GM12878 (cell line): ENCODE results near the gene STARD10. TPM values are rescaled to one million over a fixed set of nuclear protein-coding genes. Genes with fewer than 3 reads are reported as not detected.

Source experiments
- ATAC-seq: fragments of 200-7000 bp; cut with Tn5 transposase; 3 replicates; pipeline ENCODE4 v1.9.1; 2020; ENCODE audit warnings: mild to moderate bottlenecking, moderate library complexity
- BruUV-seq: library from RNA; stranded (reverse); fragments of 400-500 nt; replicated peaks from 2 replicates; lab custom pipeline; 2021; lab: Mats Ljungman, UMichigan
- CTCF ChIA-PET: fragments of 300-600 bp; sonication (Branson Sonifier 250); formaldehyde crosslinking; extraction: SDS; loops from one replicate; lab custom pipeline; 2021; ENCODE audit warnings: inconsistent platforms; lab: Yijun Ruan, JAX
- POLR2A ChIA-PET: fragments of 350-600 bp; formaldehyde crosslinking; extraction: SDS; loops from one replicate; lab custom pipeline; 2021; ENCODE audit warnings: inconsistent platforms; lab: Charles Lee
- RAD21 ChIA-PET: fragments of 300-600 bp; sonication (Branson Sonifier 250); formaldehyde crosslinking; loops from one replicate; lab custom pipeline; 2023; ENCODE audit warnings: antibody characterized with exemption; ENCODE audit not compliant: unreplicated experiment; lab: Charles Lee
- SMC1A ChIA-PET: fragments of 300-600 bp; sonication (Branson Sonifier 250); formaldehyde crosslinking; loops from one replicate; lab custom pipeline; 2023; ENCODE audit not compliant: unreplicated experiment, uncharacterized antibody; lab: Charles Lee
- DNase-seq: peaks from one replicate; pipeline ENCODE4 v3.0.0-alpha.2; 2011; ENCODE audit warnings: low read depth, low spot score
- FAIRE-seq: peaks from 3 replicates; lab custom pipeline; 2011; peaks lifted over from hg19 to GRCh38; lab: Jason Lieb, UNC
- H2AFZ ChIP-seq: 2 replicates; pipeline ENCODE4 v1.6.0; 2011; ENCODE audit warnings: low read depth, low read length, control low read depth; ENCODE audit not compliant: control insufficient read depth
- H3K27ac ChIP-seq: 2 replicates; pipeline ENCODE4 v1.5.1; 2011; ENCODE audit warnings: control low read depth; ENCODE audit not compliant: control insufficient read depth, insufficient read depth
- H3K27me3 ChIP-seq, 2 experiments: replicated peaks in 1 of 2; 2 replicates each; pipeline versions ENCODE4 v1.6.0 to v1.6.1; 2011; ENCODE audit warnings: low read length in 1 of 2; ENCODE audit not compliant: control insufficient read depth in 2 of 2, insufficient read depth in 2 of 2
- H3K36me3 ChIP-seq, 2 experiments: 2 replicates each; pipeline ENCODE4 v1.5.1; 2011; ENCODE audit warnings: low read length in 1 of 2; ENCODE audit not compliant: control insufficient read depth in 2 of 2, insufficient read depth in 2 of 2
- H3K4me1 ChIP-seq: 2 replicates; pipeline ENCODE4 v1.6.1; 2011; ENCODE audit warnings: mild to moderate bottlenecking, low read length, moderate library complexity, mixed read lengths; ENCODE audit not compliant: control insufficient read depth, insufficient read depth
- H3K4me2 ChIP-seq: 2 replicates; pipeline ENCODE4 v1.6.0; 2011; ENCODE audit warnings: control low read depth; ENCODE audit not compliant: control insufficient read depth, insufficient read depth
- H3K4me3 ChIP-seq: fragments of 200-600 bp; sonication (generic); 2 replicates; pipeline ENCODE4 v1.5.1; 2016
- H3K79me2 ChIP-seq: 2 replicates; pipeline ENCODE4 v1.6.0; 2011; ENCODE audit warnings: low read length; ENCODE audit not compliant: control insufficient read depth, insufficient read depth
- H3K9ac ChIP-seq: 2 replicates; pipeline ENCODE4 v1.8.0; 2011; ENCODE audit warnings: low read length, control low read depth, mixed read lengths; ENCODE audit not compliant: control insufficient read depth, insufficient read depth
- H3K9me3 ChIP-seq: replicated peaks from 3 replicates; pipeline ENCODE4 v1.5.1; 2011; ENCODE audit warnings: mild to moderate bottlenecking, low read length; ENCODE audit not compliant: control insufficient read depth, insufficient read depth
- H4K20me1 ChIP-seq: 2 replicates; pipeline ENCODE4 v1.6.0; 2011; ENCODE audit not compliant: control insufficient read depth, insufficient read depth
- ASH2L ChIP-seq: fragments of 300-600, 200-600 bp; sonication (generic); IDR thresholded peaks from 2 replicates; pipeline ENCODE4 v1.6.1; 2017; ENCODE audit warnings: low read depth, mild to moderate bottlenecking, borderline replicate concordance
- EGR1 ChIP-seq, 2 experiments: IDR thresholded peaks; 1 replicate in 1 of 2; 2 replicates in 1 of 2; pipeline ENCODE4 v1.6.1; 2011 to 2012; ENCODE audit warnings: low read depth in 2 of 2, low read length in 2 of 2, borderline replicate concordance in 1 of 2, mild to moderate bottlenecking in 1 of 2, moderate library complexity in 1 of 2
- GATAD2B ChIP-seq: fragments of 450-650 bp; conservative IDR thresholded peaks from 2 replicates; pipeline ENCODE4 v1.6.1; 2017; ENCODE audit warnings: low read depth, mild to moderate bottlenecking, moderate library complexity
- HDAC6 ChIP-seq: fragments of 200-600 bp; sonication (generic); IDR thresholded peaks from one replicate; pipeline ENCODE4 v1.8.0; 2017; ENCODE audit warnings: antibody characterized with exemption; ENCODE audit not compliant: unreplicated experiment
- HDGF ChIP-seq: fragments of 450-650 bp; IDR thresholded peaks from 2 replicates; pipeline ENCODE4 v1.6.1; 2016; ENCODE audit warnings: antibody characterized with exemption
- KAT2A ChIP-seq: conservative IDR thresholded peaks from 2 replicates; pipeline ENCODE4 v1.6.1; 2011; ENCODE audit warnings: low read depth, low read length; ENCODE audit not compliant: control insufficient read depth
- MTA2 ChIP-seq: fragments of 450-650 bp; IDR thresholded peaks from 2 replicates; pipeline ENCODE4 v1.6.1; 2016; ENCODE audit warnings: low read depth, mild to moderate bottlenecking, moderate library complexity
- PAX5 ChIP-seq: IDR thresholded peaks from 2 replicates; pipeline ENCODE4 v1.6.1; 2011; ENCODE audit warnings: low read depth, low read length, borderline replicate concordance
- PAX8 ChIP-seq: fragments of 450-650 bp; IDR thresholded peaks from 2 replicates; pipeline ENCODE4 v1.6.1; 2017; ENCODE audit warnings: mild to moderate bottlenecking, moderate library complexity
- RFX5 ChIP-seq: IDR thresholded peaks from 2 replicates; pipeline ENCODE4 v1.6.1; 2011; ENCODE audit warnings: low read depth, low read length, improper control_type of control experiment
- ZBED1 ChIP-seq: IDR thresholded peaks from 2 replicates; pipeline ENCODE4 v1.6.1; 2016; ENCODE audit warnings: borderline replicate concordance
- ZNF24 ChIP-seq: fragments of 450-650 bp; IDR thresholded peaks from 2 replicates; pipeline ENCODE4 v1.6.1; 2017; ENCODE audit warnings: antibody characterized with exemption, mild to moderate bottlenecking
- WGBS: methylation state at CpG from one replicate; pipeline ENCODE4 v1.1.6; 2016; ENCODE audit warnings: low lambda C conversion rate; ENCODE audit not compliant: insufficient replicate concordance, insufficient coverage; ENCODE audit errors: missing lambda C conversion rate; 5-methylcytosine and 5-hydroxymethylcytosine counted together
- in situ Hi-C: fragments of 300-500 bp; cut with MboI; formaldehyde crosslinking; loops from 9 replicates; pipeline ENCODE4 v1.14.3; 2018; ENCODE audit warnings: mixed read lengths
- intact Hi-C: fragments of 100-400 bp; cut with micrococcal nuclease; formaldehyde crosslinking; loops from one replicate; pipeline ENCODE4 v1.14.2; 2022; ENCODE audit not compliant: unreplicated experiment
- polyA plus RNA-seq, 11 experiments: library from polyadenylated mRNA; depleted of rRNA in 4 of 11; unstranded in 6 of 11; stranded (reverse) in 5 of 11; fragments of >200 nt; fragmentation: Nextera tagmentation in 4 of 11; fragmentation: Illumina TruSeq in 1 of 11; extraction: Ambion mirVana in 4 of 11; extraction: Trizol in 1 of 11; gene quantifications; 1 replicate in 1 of 11; 2 replicates in 10 of 11; pipeline versions ENCODE4 v1.2.1 to v1.2.3, GENCODE V29; 2011 to 2016; ENCODE audit warnings: inconsistent platforms in 2 of 11, missing spikeins in 2 of 11, low read depth in 1 of 11
- total RNA-seq, 4 experiments: library from RNA; depleted of rRNA in 3 of 4; stranded (reverse); fragments of >200 nt in 3 of 4; fragmentation: Illumina TruSeq in 1 of 4; extraction: Trizol in 1 of 4; gene quantifications; 2 replicates each; pipeline versions ENCODE4 v1.2.1 to v1.2.3, GENCODE V29; 2013 to 2021
- TF ChIP-seq, protein P1 (sequence below): IDR thresholded peaks from 2 replicates; pipeline ENCODE4 v1.6.1; 2011; ENCODE audit warnings: low read depth, mild to moderate bottlenecking, low read length, moderate library complexity, borderline replicate concordance; ENCODE audit errors: extremely low read depth
- TF ChIP-seq, protein P2 (sequence below): fragments of 450-650 bp; IDR thresholded peaks from 2 replicates; pipeline ENCODE4 v1.6.1; 2017; ENCODE audit warnings: mild to moderate bottlenecking, moderate library complexity

The STARD10 gene
- total and polyA plus RNA-seq, 10 of the 15 experiments (the other 5 are each of a cell fraction or from before 2014, with no cell fraction given), result 0.15 to 43.2 (median 23.1) TPM

DNA sequence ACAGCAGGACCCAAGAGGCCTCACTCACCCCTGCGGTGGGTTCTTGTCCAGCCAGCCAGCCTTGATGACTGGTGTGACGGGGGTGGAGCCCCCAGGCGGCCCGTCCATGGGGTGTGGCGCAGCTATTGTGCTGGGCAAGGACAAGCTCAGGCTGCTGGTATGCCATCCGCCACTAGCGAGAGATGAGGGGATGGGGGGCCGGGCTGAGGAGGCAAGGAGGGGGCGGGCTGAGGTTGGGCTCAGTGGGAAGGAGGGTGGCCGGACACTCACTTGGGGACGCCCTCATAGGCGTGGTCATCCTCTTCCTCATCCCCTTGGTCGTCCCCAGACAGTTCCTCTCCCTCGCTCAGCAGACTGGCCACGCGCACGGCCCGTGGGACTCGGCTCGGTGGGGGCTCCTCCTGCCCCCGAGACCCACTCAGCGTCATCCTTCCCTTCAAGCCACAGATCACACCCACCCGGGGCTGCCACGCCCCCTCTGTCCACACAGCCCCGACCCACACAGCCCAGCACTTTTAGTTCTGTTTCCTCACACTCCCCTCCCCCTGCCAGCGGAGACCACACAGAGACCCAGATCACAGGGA is 81.6 kb downstream of the STARD10 start:
- no peak for ATAC-seq
- no peak for FAIRE-seq
- WGBS, result 92% methylated on average over 10 of the region's 26 CpGs
- no peak overlapping the region for H3K9ac ChIP-seq
- no peak overlapping the region for H2AFZ ChIP-seq
- ChIA-PET CTCF (interaction anchor here (0.6 kb wide), 1 partner anchor 129 kb away, joined by 3 read pairs; no protein-coding TSS in a partner anchor), POLR2A (no interaction called here), SMC1A (no interaction called here), RAD21 (no interaction called here)
- in situ Hi-C loops, result no loop called here
- H4K20me1 ChIP-seq, result peaks cover 5% of the 10 kb centered on the region
- no peak overlapping the region for H3K4me3 ChIP-seq
- intact Hi-C loops, result no loop called here
- H3K79me2 ChIP-seq, result peaks cover 14% of the 10 kb centered on the region
- no peak for DNase-seq
- no peaks in the 10 kb centered on the region for H3K27me3 ChIP-seq
- H3K36me3 ChIP-seq, result peaks cover 22 to 64% of the 10 kb centered on the region in 2 experiments
- H3K4me1 ChIP-seq, result no peaks in the 10 kb centered on the region; the same call in 1 of the 2 replicates
- no peak overlapping the region for H3K27ac ChIP-seq
- no peak overlapping the region for H3K4me2 ChIP-seq
- TF ChIP-seq KAT2A (no peak), ASH2L (no peak)
- TF ChIP-seq, protein P1, sequence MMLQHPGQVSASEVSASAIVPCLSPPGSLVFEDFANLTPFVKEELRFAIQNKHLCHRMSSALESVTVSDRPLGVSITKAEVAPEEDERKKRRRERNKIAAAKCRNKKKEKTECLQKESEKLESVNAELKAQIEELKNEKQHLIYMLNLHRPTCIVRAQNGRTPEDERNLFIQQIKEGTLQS, result no peak
- TF ChIP-seq, all 136 proteins: peak for 0
- no peaks in the 10 kb centered on the region for H3K9me3 ChIP-seq
- no TSS peak for BruUV-seq

DNA sequence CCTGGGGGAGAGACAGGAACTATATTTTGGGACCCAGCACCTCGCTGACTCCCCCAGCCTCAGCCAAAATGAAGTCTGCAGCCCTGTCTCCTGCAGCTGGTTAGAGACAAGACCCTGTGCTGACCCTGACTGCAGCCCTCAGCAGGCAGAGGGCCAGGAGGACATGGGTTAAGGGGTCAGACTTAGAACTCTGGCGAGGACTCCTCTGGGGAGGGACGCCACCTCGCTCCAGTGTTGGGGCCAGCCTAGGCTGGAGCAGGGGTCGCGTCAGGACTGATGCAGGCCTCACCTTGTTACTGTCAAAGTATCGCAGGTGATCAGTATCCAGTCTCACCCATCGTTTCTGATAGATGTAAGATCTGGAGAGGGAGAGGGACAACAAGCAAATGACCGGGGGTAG is 82.7 kb downstream of the STARD10 start:
- H3K79me2 ChIP-seq, result peaks cover 8% of the 10 kb centered on the region
- WGBS, result 91% methylated on average over 9 of the region's 9 CpGs

More for the DNA sequence above, 82.7 kb downstream of the STARD10 start:
- DNase-seq, result no peak
- no peaks in the 10 kb centered on the region for H3K27me3 ChIP-seq
- POLR2A ChIA-PET, result no interaction called here
- BruUV-seq, result no TSS peak
- intact Hi-C loops (no loop called here), in situ Hi-C loops (no loop called here)
- H3K9ac ChIP-seq, result no peak overlapping the region
- CTCF ChIA-PET, result no interaction called here
- no peak for ATAC-seq
- SMC1A ChIA-PET, result no interaction called here
- H3K4me3 ChIP-seq, result no peak overlapping the region
- H4K20me1 ChIP-seq, result peaks cover 5% of the 10 kb centered on the region
- H3K36me3 ChIP-seq, result peaks cover 27 to 65% of the 10 kb centered on the region in 2 experiments
- no peak for TF ChIP-seq EGR1 (IDR thresholded peaks at IDR 0.05; ENCODE audit: borderline replicate concordance in 1 of 2, low read depth in 2 of 2, low read length in 2 of 2)
- no peak for TF ChIP-seq ZBED1
- TF ChIP-seq HDAC6, result no peak
- TF ChIP-seq RFX5, result no peak
- no peak for TF ChIP-seq MTA2
- TF ChIP-seq, protein P2, sequence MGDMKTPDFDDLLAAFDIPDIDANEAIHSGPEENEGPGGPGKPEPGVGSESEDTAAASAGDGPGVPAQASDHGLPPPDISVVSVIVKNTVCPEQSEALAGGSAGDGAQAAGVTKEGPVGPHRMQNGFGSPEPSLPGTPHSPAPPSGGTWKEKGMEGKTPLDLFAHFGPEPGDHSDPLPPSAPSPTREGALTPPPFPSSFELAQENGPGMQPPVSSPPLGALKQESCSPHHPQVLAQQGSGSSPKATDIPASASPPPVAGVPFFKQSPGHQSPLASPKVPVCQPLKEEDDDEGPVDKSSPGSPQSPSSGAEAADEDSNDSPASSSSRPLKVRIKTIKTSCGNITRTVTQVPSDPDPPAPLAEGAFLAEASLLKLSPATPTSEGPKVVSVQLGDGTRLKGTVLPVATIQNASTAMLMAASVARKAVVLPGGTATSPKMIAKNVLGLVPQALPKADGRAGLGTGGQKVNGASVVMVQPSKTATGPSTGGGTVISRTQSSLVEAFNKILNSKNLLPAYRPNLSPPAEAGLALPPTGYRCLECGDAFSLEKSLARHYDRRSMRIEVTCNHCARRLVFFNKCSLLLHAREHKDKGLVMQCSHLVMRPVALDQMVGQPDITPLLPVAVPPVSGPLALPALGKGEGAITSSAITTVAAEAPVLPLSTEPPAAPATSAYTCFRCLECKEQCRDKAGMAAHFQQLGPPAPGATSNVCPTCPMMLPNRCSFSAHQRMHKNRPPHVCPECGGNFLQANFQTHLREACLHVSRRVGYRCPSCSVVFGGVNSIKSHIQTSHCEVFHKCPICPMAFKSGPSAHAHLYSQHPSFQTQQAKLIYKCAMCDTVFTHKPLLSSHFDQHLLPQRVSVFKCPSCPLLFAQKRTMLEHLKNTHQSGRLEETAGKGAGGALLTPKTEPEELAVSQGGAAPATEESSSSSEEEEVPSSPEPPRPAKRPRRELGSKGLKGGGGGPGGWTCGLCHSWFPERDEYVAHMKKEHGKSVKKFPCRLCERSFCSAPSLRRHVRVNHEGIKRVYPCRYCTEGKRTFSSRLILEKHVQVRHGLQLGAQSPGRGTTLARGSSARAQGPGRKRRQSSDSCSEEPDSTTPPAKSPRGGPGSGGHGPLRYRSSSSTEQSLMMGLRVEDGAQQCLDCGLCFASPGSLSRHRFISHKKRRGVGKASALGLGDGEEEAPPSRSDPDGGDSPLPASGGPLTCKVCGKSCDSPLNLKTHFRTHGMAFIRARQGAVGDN, result no peak
- TF ChIP-seq PAX8, result no peak
- TF ChIP-seq HDGF, result no peak
- TF ChIP-seq PAX5, result no peak
- TF ChIP-seq ZNF24, result no peak
- TF ChIP-seq GATAD2B, result no peak
- no peaks in the 10 kb centered on the region for H3K9me3 ChIP-seq
- RAD21 ChIA-PET, result no interaction called here
- H2AFZ ChIP-seq, result no peak overlapping the region
- no peak for FAIRE-seq
- no peak overlapping the region for H3K4me2 ChIP-seq
- H3K4me1 ChIP-seq, result no peaks in the 10 kb centered on the region
- no peak overlapping the region for H3K27ac ChIP-seq
